MM.1S (cell line): ENCODE results near the gene GXYLT1.

Experiments
- DNase-seq: peaks from one replicate; pipeline ENCODE4 v3.0.0-alpha.2; 2015
- H2AFZ ChIP-seq: fragments of 300-600 bp; sonication (generic); 2 replicates; pipeline ENCODE4 v1.6.0; 2016; ENCODE audit warnings: antibody characterized with exemption, low read length
- H3F3A ChIP-seq: fragments of 300-600 bp; sonication (generic); 2 replicates; pipeline ENCODE4 v1.6.1; 2016; ENCODE audit warnings: mild to moderate bottlenecking, antibody characterized with exemption, low read length, moderate library complexity, mixed read lengths; ENCODE audit not compliant: insufficient read depth
- H3K27ac ChIP-seq: fragments of 300-600 bp; sonication (generic); 2 replicates; pipeline ENCODE4 v1.5.1; 2016; ENCODE audit warnings: mild to moderate bottlenecking, low read length
- H3K27me3 ChIP-seq: fragments of 300-600 bp; sonication (generic); replicated peaks from 2 replicates; pipeline ENCODE4 v1.6.0; 2016; ENCODE audit warnings: low read length; ENCODE audit not compliant: insufficient read depth
- H3K36me3 ChIP-seq: fragments of 300-600 bp; sonication (generic); replicated peaks from 2 replicates; pipeline ENCODE4 v1.6.1; 2016; ENCODE audit warnings: mild to moderate bottlenecking, low read length, mixed read lengths; ENCODE audit not compliant: insufficient read depth
- H3K4me1 ChIP-seq: fragments of 300-600 bp; sonication (generic); 2 replicates; pipeline ENCODE4 v1.6.1; 2016; ENCODE audit warnings: low read length, mixed read lengths
- H3K4me2 ChIP-seq: fragments of 300-600 bp; sonication (generic); 2 replicates; pipeline ENCODE4 v1.6.0; 2016; ENCODE audit warnings: low read depth, low read length
- H3K4me3 ChIP-seq: fragments of 300-600 bp; sonication (generic); 2 replicates; pipeline ENCODE4 v1.5.1; 2016; ENCODE audit warnings: low read length, mixed read lengths
- H3K79me2 ChIP-seq: fragments of 300-600 bp; sonication (generic); 2 replicates; pipeline ENCODE4 v1.6.1; 2016; ENCODE audit warnings: mixed run types, low read length, mixed read lengths
- H3K9ac ChIP-seq: fragments of 300-600 bp; sonication (generic); 2 replicates; pipeline ENCODE4 v1.6.1; 2016; ENCODE audit warnings: low read length, mixed read lengths
- H3K9me2 ChIP-seq: fragments of 300-600 bp; sonication (generic); replicated peaks from 2 replicates; pipeline ENCODE4 v1.6.1; 2016; ENCODE audit warnings: mild to moderate bottlenecking, low read length, mixed read lengths; ENCODE audit not compliant: insufficient read depth
- H3K9me3 ChIP-seq: fragments of 300-600 bp; sonication (generic); replicated peaks from 2 replicates; pipeline ENCODE4 v1.6.1; 2016; ENCODE audit warnings: mild to moderate bottlenecking, low read length, mixed read lengths; ENCODE audit not compliant: insufficient read depth
- H4K20me1 ChIP-seq: fragments of 300-600 bp; sonication (generic); 2 replicates; pipeline ENCODE4 v1.6.1; 2016; ENCODE audit warnings: mild to moderate bottlenecking, low read length, moderate library complexity, mixed read lengths; ENCODE audit not compliant: insufficient read depth
- CTCF ChIP-seq: fragments of 300-600 bp; sonication (generic); IDR thresholded peaks from 2 replicates; pipeline ENCODE4 v1.5.1; 2016; ENCODE audit warnings: antibody characterized with exemption, low read length, mixed read lengths
- EZH2 ChIP-seq: fragments of 300-600 bp; sonication (generic); optimal IDR thresholded peaks from 2 replicates; pipeline ENCODE3; 2017; ENCODE audit warnings: low read depth, mild to moderate bottlenecking, antibody characterized with exemption, low read length, mixed read lengths
- EZH2phosphoT487 ChIP-seq: fragments of 300-600 bp; sonication (generic); IDR thresholded peaks from 2 replicates; pipeline ENCODE4 v1.6.1; 2018; ENCODE audit warnings: antibody characterized with exemption, low read length

Gene GXYLT1

DNA sequence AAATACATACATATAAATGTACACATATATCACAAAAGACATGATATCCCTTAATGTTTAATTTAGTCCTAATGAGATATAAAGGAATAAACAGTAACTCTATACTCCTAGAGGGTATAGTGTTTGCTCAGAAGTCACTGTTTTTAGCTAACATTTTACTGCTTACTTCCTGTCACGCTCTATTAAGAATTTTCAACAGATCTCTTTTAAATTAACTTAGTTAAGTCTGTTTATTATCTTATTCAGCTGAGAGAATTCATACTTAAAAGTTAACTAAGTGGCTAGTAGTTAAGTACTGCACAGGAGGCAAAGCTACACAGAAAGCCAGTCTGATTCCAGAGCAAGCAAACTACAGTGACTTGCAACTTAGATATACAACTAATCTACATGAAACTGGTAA, 39.9 kb downstream of the GXYLT1 start:
- DNase-seq, result no peak
- Histone ChIP-seq H3K4me3 (no peak overlapping the region), H3K27ac (no peak overlapping the region), H3K27me3 (no peaks in the 10 kb centered on the region), H3K4me2 (no peak overlapping the region), H3K79me2 (no peaks in the 10 kb centered on the region), H3K9me2 (no peaks in the 10 kb centered on the region), H4K20me1 (no peaks in the 10 kb centered on the region), H3K9ac (no peak overlapping the region), H3K4me1 (no peaks in the 10 kb centered on the region), H3K9me3 (no peaks in the 10 kb centered on the region), H2AFZ (no peak overlapping the region), H3F3A (no peaks in the 10 kb centered on the region), H3K36me3 (no peaks in the 10 kb centered on the region; the same call in 1 of the 2 replicates)
- TF ChIP-seq EZH2phosphoT487 (no peak), EZH2 (no peak), CTCF (no peak)

- Histone ChIP-seq H3K9ac (no peak overlapping the region), H3F3A (no peaks in the 10 kb centered on the region), H3K79me2 (no peaks in the 10 kb centered on the region), H3K36me3 (no peaks in the 10 kb centered on the region), H3K4me1 (no peaks in the 10 kb centered on the region), H3K4me2 (no peak overlapping the region), H3K9me2 (no peaks in the 10 kb centered on the region), H3K27me3 (no peaks in the 10 kb centered on the region), H3K27ac (no peak overlapping the region), H4K20me1 (no peaks in the 10 kb centered on the region), H3K4me3 (no peak overlapping the region), H2AFZ (no peak overlapping the region), H3K9me3 (no peaks in the 10 kb centered on the region)
- DNase-seq, result no peak
- TF ChIP-seq EZH2phosphoT487, result no peak
- TF ChIP-seq CTCF, result no peak; the same call in 1 of the 2 replicates
- no peak for TF ChIP-seq EZH2
Measured at GRCh38 chr12:42104087-42104486, 40.6 kb downstream of the GXYLT1 start.

DNA sequence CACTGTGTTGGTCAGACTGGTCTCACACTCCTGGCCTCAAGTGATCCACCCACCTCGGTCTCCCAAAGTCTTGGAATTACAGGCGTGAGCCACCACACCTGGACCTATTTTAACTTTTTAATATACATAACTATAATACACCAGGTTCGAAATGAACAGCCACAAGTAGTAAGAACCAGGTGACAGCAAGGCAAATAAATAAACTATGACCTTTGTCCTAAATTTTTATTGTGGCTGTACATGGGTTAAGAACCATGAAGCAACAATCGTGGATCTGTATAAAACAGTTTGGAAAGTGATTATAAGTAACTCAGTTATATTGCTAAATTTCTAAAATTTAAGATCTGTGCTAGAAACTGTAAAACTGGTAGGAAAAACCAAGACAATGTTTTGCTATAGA, 41.5 kb downstream of the GXYLT1 start:
- no peak overlapping the region for H3K4me3 ChIP-seq
- TF ChIP-seq EZH2 (no peak), EZH2phosphoT487 (no peak), CTCF (no peak)
- H3K27me3 ChIP-seq, result no peaks in the 10 kb centered on the region
- no peak for DNase-seq
- no peaks in the 10 kb centered on the region for H3K9me3 ChIP-seq
- H3K9me2 ChIP-seq, result no peaks in the 10 kb centered on the region
- no peaks in the 10 kb centered on the region for H3K4me1 ChIP-seq
- H3K27ac ChIP-seq, result no peak overlapping the region
- H4K20me1 ChIP-seq, result no peaks in the 10 kb centered on the region
- no peak overlapping the region for H3K9ac ChIP-seq
- no peak overlapping the region for H3K4me2 ChIP-seq
- H3K36me3 ChIP-seq, result no peaks in the 10 kb centered on the region
- no peak overlapping the region for H2AFZ ChIP-seq
- no peaks in the 10 kb centered on the region for H3F3A ChIP-seq
- H3K79me2 ChIP-seq, result no peaks in the 10 kb centered on the region
